ENCODE results near the gene TAOK3. TPM values are rescaled to one million over a fixed set of nuclear protein-coding genes. Genes with fewer than 3 reads are reported as not detected.

Gene TAOK3
- total and polyA plus RNA-seq, 3 donors from 2014 or later: 20.5 to 64.8 (median 51.9) TPM

DNA sequence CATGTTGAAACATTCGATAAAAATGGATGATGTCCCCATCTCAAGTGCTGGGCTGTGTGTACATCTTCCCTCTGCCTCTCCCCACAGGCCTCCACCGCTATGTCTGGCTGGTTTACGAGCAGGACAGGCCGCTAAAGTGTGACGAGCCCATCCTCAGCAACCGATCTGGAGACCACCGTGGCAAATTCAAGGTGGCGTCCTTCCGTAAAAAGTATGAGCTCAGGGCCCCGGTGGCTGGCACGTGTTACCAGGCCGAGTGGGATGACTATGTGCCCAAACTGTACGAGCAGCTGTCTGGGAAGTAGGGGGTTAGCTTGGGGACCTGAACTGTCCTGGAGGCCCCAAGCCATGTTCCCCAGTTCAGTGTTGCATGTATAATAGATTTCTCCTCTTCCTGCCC is 228.2 kb downstream of the TAOK3 start:
- Histone ChIP-seq H3K9me3 (no peaks in the 10 kb centered on the region), H3K27ac (no peak overlapping the region), H3K36me3 (ENCODE audit: low read depth, missing control alignments) (no peaks in the 10 kb centered on the region), H3K4me1 (no peaks in the 10 kb centered on the region), H3K27me3 (no peaks in the 10 kb centered on the region), H3K4me3 (no peak overlapping the region)
- DNase-seq: no peak
- intact Hi-C loops (cut with DNase I; ENCODE audit: low total_unique reads): no loop called here
- TF ChIP-seq, protein P1, sequence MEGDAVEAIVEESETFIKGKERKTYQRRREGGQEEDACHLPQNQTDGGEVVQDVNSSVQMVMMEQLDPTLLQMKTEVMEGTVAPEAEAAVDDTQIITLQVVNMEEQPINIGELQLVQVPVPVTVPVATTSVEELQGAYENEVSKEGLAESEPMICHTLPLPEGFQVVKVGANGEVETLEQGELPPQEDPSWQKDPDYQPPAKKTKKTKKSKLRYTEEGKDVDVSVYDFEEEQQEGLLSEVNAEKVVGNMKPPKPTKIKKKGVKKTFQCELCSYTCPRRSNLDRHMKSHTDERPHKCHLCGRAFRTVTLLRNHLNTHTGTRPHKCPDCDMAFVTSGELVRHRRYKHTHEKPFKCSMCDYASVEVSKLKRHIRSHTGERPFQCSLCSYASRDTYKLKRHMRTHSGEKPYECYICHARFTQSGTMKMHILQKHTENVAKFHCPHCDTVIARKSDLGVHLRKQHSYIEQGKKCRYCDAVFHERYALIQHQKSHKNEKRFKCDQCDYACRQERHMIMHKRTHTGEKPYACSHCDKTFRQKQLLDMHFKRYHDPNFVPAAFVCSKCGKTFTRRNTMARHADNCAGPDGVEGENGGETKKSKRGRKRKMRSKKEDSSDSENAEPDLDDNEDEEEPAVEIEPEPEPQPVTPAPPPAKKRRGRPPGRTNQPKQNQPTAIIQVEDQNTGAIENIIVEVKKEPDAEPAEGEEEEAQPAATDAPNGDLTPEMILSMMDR (IDR thresholded peaks at IDR 0.05): no peak
- no peak for TF ChIP-seq POLR2A (IDR thresholded peaks at IDR 0.05)
- whole genome bisulfite sequencing, 2 donors: 92 to 95% methylated on average over 12 to 13 of the region's 13 CpGs

DNA sequence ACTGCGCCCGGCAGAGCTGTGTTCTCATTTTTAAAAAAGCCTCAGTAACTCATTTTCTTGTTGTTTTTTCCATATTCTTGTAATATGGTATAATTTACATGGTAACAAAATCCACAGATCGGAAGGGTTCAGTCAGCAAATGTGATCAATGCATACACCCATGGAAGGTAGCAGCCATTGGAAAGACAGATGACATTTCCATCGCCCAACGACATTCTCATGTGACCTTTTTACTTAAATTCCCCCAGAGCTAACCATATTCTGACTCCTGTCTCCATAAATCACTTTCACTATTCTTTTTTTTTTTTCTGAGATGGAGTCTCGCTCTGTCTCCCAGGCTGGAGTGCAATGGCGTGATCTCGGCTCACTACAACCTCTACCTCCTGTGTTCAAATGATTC is 231.9 kb downstream of the TAOK3 start:
- no peak for TF ChIP-seq POLR2A (IDR thresholded peaks at IDR 0.05)
- TF ChIP-seq, protein P1 (IDR thresholded peaks at IDR 0.05): no peak
- WGBS, 2 donors: 95 to 96% methylated on average over 8 of the region's 8 CpGs
- Histone ChIP-seq H3K27ac (no peak overlapping the region), H3K36me3 (ENCODE audit: low read depth, missing control alignments) (no peaks in the 10 kb centered on the region), H3K9me3 (no peaks in the 10 kb centered on the region), H3K4me1 (peaks cover 21% of the 10 kb centered on the region), H3K4me3 (no peak overlapping the region), H3K27me3 (no peaks in the 10 kb centered on the region)
- no peak for DNase-seq
- intact Hi-C loops (cut with DNase I; ENCODE audit: low total_unique reads): no loop called here

DNA sequence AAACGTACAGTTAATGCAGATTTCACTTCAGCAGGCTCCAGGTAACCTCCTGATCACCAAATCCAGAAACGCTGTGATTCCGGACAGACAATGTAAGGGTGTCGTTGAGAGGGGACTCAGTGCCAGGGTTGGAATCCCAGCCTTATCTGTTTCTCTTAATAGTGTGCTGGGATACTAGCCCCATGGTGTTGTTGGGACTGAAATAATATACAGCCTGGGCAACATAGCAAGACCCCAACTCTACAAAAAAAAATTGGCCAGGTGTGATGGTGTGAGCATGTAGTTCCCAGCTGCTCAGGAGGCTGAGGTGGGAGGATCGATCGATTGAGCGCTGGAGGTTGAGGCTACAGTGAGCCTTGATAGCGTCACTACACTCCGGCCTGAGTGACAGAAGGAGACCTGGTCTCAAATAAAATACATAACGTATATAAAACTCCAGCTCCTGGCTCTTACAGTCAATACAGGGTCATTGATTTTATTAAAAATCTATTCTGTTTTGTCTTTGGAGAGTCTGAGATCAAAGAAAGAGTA is 235.5 kb downstream of the TAOK3 start:
- peak overlapping the region; percentile 84 to 90 for H3K4me3 ChIP-seq
- no peaks in the 10 kb centered on the region for H3K27me3 ChIP-seq
- peak overlapping the region; percentile 80 to 92 for H3K27ac ChIP-seq
- no peaks in the 10 kb centered on the region for H3K36me3 ChIP-seq (ENCODE audit: low read depth, missing control alignments)
- H3K4me1 ChIP-seq: peaks cover 27% of the 10 kb centered on the region
- no peaks in the 10 kb centered on the region for H3K9me3 ChIP-seq
- DNase-seq: no peak
- TF ChIP-seq, protein P1 (IDR thresholded peaks at IDR 0.05): no peak
- no peak for TF ChIP-seq POLR2A (IDR thresholded peaks at IDR 0.05)
- 44 to 48% methylated on average over 10 of the region's 10 CpGs for WGBS, 2 donors
- intact Hi-C loops (cut with DNase I; ENCODE audit: low total_unique reads): no loop called here

DNA sequence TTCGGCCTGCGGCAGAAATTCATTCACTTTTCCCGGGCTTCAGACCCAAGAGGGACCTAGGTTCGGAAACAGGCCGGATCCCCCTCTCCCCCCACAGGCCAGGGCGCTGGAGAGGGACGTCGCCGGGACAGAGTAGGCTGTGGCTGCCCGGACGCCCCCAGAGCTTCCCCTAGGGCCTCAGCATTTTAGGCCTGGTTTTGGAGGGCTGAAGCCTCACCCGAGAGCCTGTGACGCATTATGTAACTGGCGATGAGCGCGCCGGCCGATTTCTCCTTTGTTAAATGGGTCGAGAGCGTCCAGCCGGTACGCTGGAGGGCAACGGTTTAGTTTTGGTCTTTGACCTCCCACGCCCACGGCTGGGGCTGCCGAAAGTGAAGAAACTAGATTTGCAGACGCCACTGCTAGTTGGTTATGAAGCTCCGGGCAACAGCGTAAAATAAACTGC is 236.1 kb downstream of the TAOK3 start:
- Histone ChIP-seq H3K4me1 (peaks cover 32% of the 10 kb centered on the region), H3K27me3 (no peaks in the 10 kb centered on the region), H3K9me3 (no peaks in the 10 kb centered on the region), H3K4me3 (peak overlapping the region; percentile 84 to 90), H3K27ac (peak overlapping the region; percentile 80 to 92), H3K36me3 (ENCODE audit: low read depth, missing control alignments) (no peaks in the 10 kb centered on the region)
- WGBS, 2 donors: 0 to 1% methylated on average over 6 to 25 of the region's 29 CpGs
- peak; percentile 57 for DNase-seq
- intact Hi-C loops (cut with DNase I; ENCODE audit: low total_unique reads): no loop called here
- TF ChIP-seq, protein P1 (IDR thresholded peaks at IDR 0.05): no peak
- no peak for TF ChIP-seq POLR2A (IDR thresholded peaks at IDR 0.05)
